WTC11 (cell line): Measurements from ENCODE around the gene FGR. TPM values are rescaled to one million over a fixed set of nuclear protein-coding genes. Genes with fewer than 3 reads are reported as not detected.

Source experiments
- ATAC-seq: fragments of 200-7000 bp; cut with Tn5 transposase; 2 replicates; pipeline ENCODE4 v1.10.0; 2021; ENCODE audit warnings: mild to moderate bottlenecking, moderate library complexity
- CTCF ChIA-PET: fragments of 300-600 bp; sonication (Branson Sonifier 250); formaldehyde crosslinking; loops from one replicate; lab custom pipeline; 2021; ENCODE audit warnings: antibody characterized with exemption; lab: Charles Lee
- POLR2A ChIA-PET: fragments of 350-600 bp; sonication (Branson Sonifier 250); formaldehyde crosslinking; loops from one replicate; lab custom pipeline; 2021; ENCODE audit warnings: antibody characterized with exemption; lab: Charles Lee
- DNase-seq: peaks from one replicate; pipeline ENCODE4 v3.0.0; 2021; ENCODE audit warnings: low spot score
- H3K27ac Mint-ChIP-seq: 2 replicates; pipeline ENCODE4 v1.8.0; 2021; ENCODE audit warnings: mixed read lengths
- H3K27me3 Mint-ChIP-seq: 2 replicates; pipeline ENCODE4 v1.8.0; 2021; ENCODE audit warnings: low read depth, mild to moderate bottlenecking, moderate library complexity, mixed read lengths
- H3K36me3 Mint-ChIP-seq: 2 replicates; pipeline ENCODE4 v1.8.0; 2021; ENCODE audit warnings: mixed read lengths
- H3K4me1 Mint-ChIP-seq: 2 replicates; pipeline ENCODE4 v1.8.0; 2022; ENCODE audit warnings: mixed read lengths
- H3K4me3 Mint-ChIP-seq: 2 replicates; pipeline ENCODE4 v1.8.0; 2021; ENCODE audit warnings: mild to moderate bottlenecking, moderate library complexity, mixed read lengths
- H3K9me3 Mint-ChIP-seq: 2 replicates; pipeline ENCODE4 v1.8.0; 2021; ENCODE audit warnings: mixed read lengths
- CBFB ChIP-seq: sonication (generic); formaldehyde crosslinking; IDR thresholded peaks from 2 replicates; pipeline ENCODE4 v1.8.1; 2022; ENCODE audit warnings: mild to moderate bottlenecking, low read depth, missing genetic modification reagents
- CREM ChIP-seq: sonication (generic); formaldehyde crosslinking; IDR thresholded peaks from 2 replicates; pipeline ENCODE4 v1.8.1; 2022; ENCODE audit warnings: mild to moderate bottlenecking, missing genetic modification reagents, moderate library complexity
- JAZF1 ChIP-seq: fragments of 250-450 bp; sonication (Bioruptor Pico); IDR thresholded peaks from 2 replicates; pipeline ENCODE4 v1.9.0; 2021; ENCODE audit warnings: moderate library complexity, mild to moderate bottlenecking, inconsistent platforms
- KAT7 ChIP-seq: sonication (generic); formaldehyde crosslinking; IDR thresholded peaks from 2 replicates; pipeline ENCODE4 v1.8.1; 2023; ENCODE audit warnings: missing genetic modification reagents, mild to moderate bottlenecking, borderline replicate concordance
- NFE2L1 ChIP-seq: sonication (generic); formaldehyde crosslinking; IDR thresholded peaks from 2 replicates; pipeline ENCODE4 v1.8.1; 2023; ENCODE audit warnings: missing genetic modification reagents
- NR1H2 ChIP-seq: sonication (generic); formaldehyde crosslinking; IDR thresholded peaks from 2 replicates; pipeline ENCODE4 v1.9.0; 2021; ENCODE audit warnings: mild to moderate bottlenecking, moderate library complexity, missing genetic modification reagents
- RELA ChIP-seq: sonication (generic); formaldehyde crosslinking; IDR thresholded peaks from 2 replicates; pipeline ENCODE4 v1.8.1; 2022; ENCODE audit warnings: missing genetic modification reagents, mild to moderate bottlenecking, borderline replicate concordance
- SP1 ChIP-seq: sonication (generic); formaldehyde crosslinking; conservative IDR thresholded peaks from 2 replicates; pipeline ENCODE4 v1.8.1; 2022; ENCODE audit warnings: missing genetic modification reagents
- TCF7 ChIP-seq: sonication (generic); formaldehyde crosslinking; IDR thresholded peaks from 2 replicates; pipeline ENCODE4 v1.8.0; 2022; ENCODE audit warnings: mild to moderate bottlenecking, low read depth, missing genetic modification reagents, moderate library complexity
- ZNF121 ChIP-seq: sonication (generic); formaldehyde crosslinking; IDR thresholded peaks from 2 replicates; pipeline ENCODE4 v1.8.0; 2023; ENCODE audit warnings: missing genetic modification reagents
- ZNF138 ChIP-seq: sonication (generic); formaldehyde crosslinking; conservative IDR thresholded peaks from 2 replicates; pipeline ENCODE4 v1.8.1; 2022; ENCODE audit warnings: mild to moderate bottlenecking, moderate library complexity, missing genetic modification reagents
- ZNF317 ChIP-seq: sonication (generic); formaldehyde crosslinking; IDR thresholded peaks from 2 replicates; pipeline ENCODE4 v1.8.1; 2023; ENCODE audit warnings: low read depth, mild to moderate bottlenecking, moderate library complexity, missing genetic modification reagents, borderline replicate concordance
- total RNA-seq: library from RNA; stranded (reverse); gene quantifications from 3 replicates; pipeline ENCODE4 v1.2.3, GENCODE V29; 2021
- TF ChIP-seq, protein P1 (sequence below): sonication (generic); formaldehyde crosslinking; IDR thresholded peaks from 2 replicates; pipeline ENCODE4 v1.8.0; 2023; ENCODE audit warnings: missing genetic modification reagents, mild to moderate bottlenecking, borderline replicate concordance
- TF ChIP-seq, protein P2 (sequence below): fragments of 200-600 bp; IDR thresholded peaks from 2 replicates; pipeline ENCODE4 v1.8.0; 2022; ENCODE audit warnings: antibody characterized with exemption
- TF ChIP-seq, protein P3 (sequence below): fragments of 250-450 bp; sonication (Bioruptor Pico); IDR thresholded peaks from 2 replicates; pipeline ENCODE4 v1.9.0; 2021; ENCODE audit warnings: mild to moderate bottlenecking
- TF ChIP-seq, protein P4 (sequence below): fragments of 250-450 bp; sonication (Bioruptor Pico); IDR thresholded peaks from 2 replicates; pipeline ENCODE4 v1.8.0; 2021; ENCODE audit warnings: mild to moderate bottlenecking

Gene FGR
- total RNA-seq, 1 experiment from 2014 or later: 0.77 TPM

DNA sequence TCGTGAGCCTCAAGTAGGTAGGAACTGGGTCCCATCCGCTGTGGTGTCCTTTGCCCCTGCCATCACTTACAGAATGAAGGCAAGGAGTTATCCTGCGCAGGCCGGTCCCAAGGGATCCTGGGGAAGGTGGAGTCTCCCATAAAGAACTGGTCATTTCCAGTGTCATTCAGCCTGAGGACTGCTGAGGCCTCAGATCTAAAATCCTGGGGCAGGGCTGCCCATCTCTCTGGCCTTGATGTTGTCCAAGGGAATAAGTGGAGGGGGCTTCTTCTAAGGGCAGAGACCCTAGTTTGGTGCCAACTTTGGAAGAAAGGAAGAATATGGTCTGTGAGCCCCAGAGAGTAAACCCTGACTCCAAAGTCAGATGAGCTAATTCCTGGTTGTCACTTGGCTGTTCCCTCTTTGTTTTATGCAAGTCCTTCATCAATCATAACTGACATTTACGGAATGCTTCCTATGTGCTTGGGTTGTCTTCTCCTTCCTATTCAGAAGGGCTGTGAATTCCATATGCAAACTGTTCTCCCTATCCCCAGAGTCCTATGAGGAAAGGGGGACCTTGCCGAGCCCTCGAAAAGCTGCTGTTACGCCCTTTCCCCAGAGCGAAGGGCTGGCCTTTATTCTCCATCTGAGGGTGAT is 30.1 kb upstream of the FGR start:
- CTCF ChIA-PET: interaction anchor here (1.2 to 10.1 kb wide), 3 partner anchors 54 to 270 kb away, joined by 3 to 367 read pairs (median 51); partner anchors contain the start of gene AHDC1
- H3K36me3 Mint-ChIP-seq: no peaks in the 10 kb centered on the region

DNA sequence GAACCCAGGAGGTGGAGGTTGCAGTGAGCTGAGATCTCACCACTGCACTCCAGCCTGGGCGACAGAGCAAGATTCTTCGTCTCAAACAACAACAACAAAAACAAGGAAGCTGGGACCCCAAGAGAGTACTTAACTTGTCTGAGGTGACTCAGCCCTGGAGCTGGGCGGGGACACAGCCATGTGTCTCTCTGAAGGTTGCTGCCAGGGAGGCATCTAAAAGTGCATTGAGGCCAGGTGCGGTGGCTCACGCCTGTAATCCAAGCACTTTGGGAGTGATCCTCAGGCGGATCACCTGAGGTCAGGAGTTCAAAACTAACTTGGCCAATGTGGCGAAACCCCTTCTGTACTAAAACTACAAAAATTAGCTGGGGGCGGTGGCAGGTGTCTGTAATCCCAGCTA is 29.3 kb upstream of the FGR start:
- ATAC-seq: no peak
- no peaks in the 10 kb centered on the region for H3K36me3 Mint-ChIP-seq
- DNase-seq: no peak
- ChIA-PET POLR2A (interaction anchor here (0.6 kb wide), 1 partner anchor 19 kb away, joined by 4 read pairs; no protein-coding TSS in a partner anchor), CTCF (interaction anchor here (1.2 to 10.1 kb wide), 4 partner anchors 15 to 269 kb away, joined by 3 to 367 read pairs (median 34); partner anchors contain the start of gene AHDC1)
- no peak overlapping the region for H3K4me3 Mint-ChIP-seq
- H3K4me1 Mint-ChIP-seq: peaks cover 19% of the 10 kb centered on the region
- peaks cover 5% of the 10 kb centered on the region for H3K27me3 Mint-ChIP-seq
- no peaks in the 10 kb centered on the region for H3K9me3 Mint-ChIP-seq
- H3K27ac Mint-ChIP-seq: no peak overlapping the region
- TF ChIP-seq, protein P1, sequence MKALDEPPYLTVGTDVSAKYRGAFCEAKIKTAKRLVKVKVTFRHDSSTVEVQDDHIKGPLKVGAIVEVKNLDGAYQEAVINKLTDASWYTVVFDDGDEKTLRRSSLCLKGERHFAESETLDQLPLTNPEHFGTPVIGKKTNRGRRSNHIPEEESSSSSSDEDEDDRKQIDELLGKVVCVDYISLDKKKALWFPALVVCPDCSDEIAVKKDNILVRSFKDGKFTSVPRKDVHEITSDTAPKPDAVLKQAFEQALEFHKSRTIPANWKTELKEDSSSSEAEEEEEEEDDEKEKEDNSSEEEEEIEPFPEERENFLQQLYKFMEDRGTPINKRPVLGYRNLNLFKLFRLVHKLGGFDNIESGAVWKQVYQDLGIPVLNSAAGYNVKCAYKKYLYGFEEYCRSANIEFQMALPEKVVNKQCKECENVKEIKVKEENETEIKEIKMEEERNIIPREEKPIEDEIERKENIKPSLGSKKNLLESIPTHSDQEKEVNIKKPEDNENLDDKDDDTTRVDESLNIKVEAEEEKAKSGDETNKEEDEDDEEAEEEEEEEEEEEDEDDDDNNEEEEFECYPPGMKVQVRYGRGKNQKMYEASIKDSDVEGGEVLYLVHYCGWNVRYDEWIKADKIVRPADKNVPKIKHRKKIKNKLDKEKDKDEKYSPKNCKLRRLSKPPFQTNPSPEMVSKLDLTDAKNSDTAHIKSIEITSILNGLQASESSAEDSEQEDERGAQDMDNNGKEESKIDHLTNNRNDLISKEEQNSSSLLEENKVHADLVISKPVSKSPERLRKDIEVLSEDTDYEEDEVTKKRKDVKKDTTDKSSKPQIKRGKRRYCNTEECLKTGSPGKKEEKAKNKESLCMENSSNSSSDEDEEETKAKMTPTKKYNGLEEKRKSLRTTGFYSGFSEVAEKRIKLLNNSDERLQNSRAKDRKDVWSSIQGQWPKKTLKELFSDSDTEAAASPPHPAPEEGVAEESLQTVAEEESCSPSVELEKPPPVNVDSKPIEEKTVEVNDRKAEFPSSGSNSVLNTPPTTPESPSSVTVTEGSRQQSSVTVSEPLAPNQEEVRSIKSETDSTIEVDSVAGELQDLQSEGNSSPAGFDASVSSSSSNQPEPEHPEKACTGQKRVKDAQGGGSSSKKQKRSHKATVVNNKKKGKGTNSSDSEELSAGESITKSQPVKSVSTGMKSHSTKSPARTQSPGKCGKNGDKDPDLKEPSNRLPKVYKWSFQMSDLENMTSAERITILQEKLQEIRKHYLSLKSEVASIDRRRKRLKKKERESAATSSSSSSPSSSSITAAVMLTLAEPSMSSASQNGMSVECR (CRISPR knock-in tag): no peak
- TF ChIP-seq, protein P2, sequence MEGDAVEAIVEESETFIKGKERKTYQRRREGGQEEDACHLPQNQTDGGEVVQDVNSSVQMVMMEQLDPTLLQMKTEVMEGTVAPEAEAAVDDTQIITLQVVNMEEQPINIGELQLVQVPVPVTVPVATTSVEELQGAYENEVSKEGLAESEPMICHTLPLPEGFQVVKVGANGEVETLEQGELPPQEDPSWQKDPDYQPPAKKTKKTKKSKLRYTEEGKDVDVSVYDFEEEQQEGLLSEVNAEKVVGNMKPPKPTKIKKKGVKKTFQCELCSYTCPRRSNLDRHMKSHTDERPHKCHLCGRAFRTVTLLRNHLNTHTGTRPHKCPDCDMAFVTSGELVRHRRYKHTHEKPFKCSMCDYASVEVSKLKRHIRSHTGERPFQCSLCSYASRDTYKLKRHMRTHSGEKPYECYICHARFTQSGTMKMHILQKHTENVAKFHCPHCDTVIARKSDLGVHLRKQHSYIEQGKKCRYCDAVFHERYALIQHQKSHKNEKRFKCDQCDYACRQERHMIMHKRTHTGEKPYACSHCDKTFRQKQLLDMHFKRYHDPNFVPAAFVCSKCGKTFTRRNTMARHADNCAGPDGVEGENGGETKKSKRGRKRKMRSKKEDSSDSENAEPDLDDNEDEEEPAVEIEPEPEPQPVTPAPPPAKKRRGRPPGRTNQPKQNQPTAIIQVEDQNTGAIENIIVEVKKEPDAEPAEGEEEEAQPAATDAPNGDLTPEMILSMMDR: no peak
- peak; percentile 43; the same call in 1 of the 2 replicates for TF ChIP-seq ZNF121 (CRISPR knock-in tag)

More for the DNA sequence above, 30.1 kb upstream of the FGR start:
- peaks cover 19% of the 10 kb centered on the region for H3K4me1 Mint-ChIP-seq
- POLR2A ChIA-PET: interaction anchor here (0.6 kb wide), 1 partner anchor 18 kb away, joined by 4 read pairs; no protein-coding TSS in a partner anchor
- no peak overlapping the region for H3K27ac Mint-ChIP-seq
- no peak overlapping the region for H3K4me3 Mint-ChIP-seq
- DNase-seq (no peak), ATAC-seq (no peak)
- TF ChIP-seq NR1H2 (CRISPR knock-in tag): no peak
- TF ChIP-seq NFE2L1 (CRISPR knock-in tag): no peak
- no peak for TF ChIP-seq JAZF1 (CRISPR knock-in tag)
- TF ChIP-seq CBFB: no peak
- TF ChIP-seq, protein P3, sequence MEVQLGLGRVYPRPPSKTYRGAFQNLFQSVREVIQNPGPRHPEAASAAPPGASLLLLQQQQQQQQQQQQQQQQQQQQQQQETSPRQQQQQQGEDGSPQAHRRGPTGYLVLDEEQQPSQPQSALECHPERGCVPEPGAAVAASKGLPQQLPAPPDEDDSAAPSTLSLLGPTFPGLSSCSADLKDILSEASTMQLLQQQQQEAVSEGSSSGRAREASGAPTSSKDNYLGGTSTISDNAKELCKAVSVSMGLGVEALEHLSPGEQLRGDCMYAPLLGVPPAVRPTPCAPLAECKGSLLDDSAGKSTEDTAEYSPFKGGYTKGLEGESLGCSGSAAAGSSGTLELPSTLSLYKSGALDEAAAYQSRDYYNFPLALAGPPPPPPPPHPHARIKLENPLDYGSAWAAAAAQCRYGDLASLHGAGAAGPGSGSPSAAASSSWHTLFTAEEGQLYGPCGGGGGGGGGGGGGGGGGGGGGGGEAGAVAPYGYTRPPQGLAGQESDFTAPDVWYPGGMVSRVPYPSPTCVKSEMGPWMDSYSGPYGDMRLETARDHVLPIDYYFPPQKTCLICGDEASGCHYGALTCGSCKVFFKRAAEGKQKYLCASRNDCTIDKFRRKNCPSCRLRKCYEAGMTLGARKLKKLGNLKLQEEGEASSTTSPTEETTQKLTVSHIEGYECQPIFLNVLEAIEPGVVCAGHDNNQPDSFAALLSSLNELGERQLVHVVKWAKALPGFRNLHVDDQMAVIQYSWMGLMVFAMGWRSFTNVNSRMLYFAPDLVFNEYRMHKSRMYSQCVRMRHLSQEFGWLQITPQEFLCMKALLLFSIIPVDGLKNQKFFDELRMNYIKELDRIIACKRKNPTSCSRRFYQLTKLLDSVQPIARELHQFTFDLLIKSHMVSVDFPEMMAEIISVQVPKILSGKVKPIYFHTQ: no peak
- no peak for TF ChIP-seq TCF7 (CRISPR knock-in tag)
- TF ChIP-seq, protein P4, sequence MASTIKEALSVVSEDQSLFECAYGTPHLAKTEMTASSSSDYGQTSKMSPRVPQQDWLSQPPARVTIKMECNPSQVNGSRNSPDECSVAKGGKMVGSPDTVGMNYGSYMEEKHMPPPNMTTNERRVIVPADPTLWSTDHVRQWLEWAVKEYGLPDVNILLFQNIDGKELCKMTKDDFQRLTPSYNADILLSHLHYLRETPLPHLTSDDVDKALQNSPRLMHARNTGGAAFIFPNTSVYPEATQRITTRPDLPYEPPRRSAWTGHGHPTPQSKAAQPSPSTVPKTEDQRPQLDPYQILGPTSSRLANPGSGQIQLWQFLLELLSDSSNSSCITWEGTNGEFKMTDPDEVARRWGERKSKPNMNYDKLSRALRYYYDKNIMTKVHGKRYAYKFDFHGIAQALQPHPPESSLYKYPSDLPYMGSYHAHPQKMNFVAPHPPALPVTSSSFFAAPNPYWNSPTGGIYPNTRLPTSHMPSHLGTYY (CRISPR knock-in tag): no peak
- TF ChIP-seq KAT7 (CRISPR knock-in tag): no peak
- no peak for TF ChIP-seq ZNF317
- no peak for TF ChIP-seq ZNF138
- TF ChIP-seq RELA (CRISPR knock-in tag): no peak
- TF ChIP-seq SP1 (CRISPR knock-in tag): no peak
- no peak for TF ChIP-seq CREM (CRISPR knock-in tag)
- H3K9me3 Mint-ChIP-seq: no peaks in the 10 kb centered on the region
- peaks cover 12% of the 10 kb centered on the region for H3K27me3 Mint-ChIP-seq
